ENCODE data around the gene OPRL1.
A peak's percentile ranks its signal among the peaks of the same experiment; 100 is the strongest.
"Not testable (repeated sequence)": the region's sequence is repeated elsewhere in the genome, so short reads cannot be mapped to it uniquely, and the experiment has no call there.

The OPRL1 gene

GRCh38 chr20:64106435-64106961 lies 26.6 kb downstream of the OPRL1 start:
- DNase-seq = no peak

- peak; percentile 8 for DNase-seq
These were observed 27.3 kb downstream of the OPRL1 start, which contains the start of gene NPBWR2 for GRCh38 chr20:64106981-64107735. TSS of gene NPBWR2 (minus strand) at chr20:64107565. CDS start at chr20:64106831, 734 bp downstream.

GRCh38 chr20:64107736-64108457 lies 28.0 kb downstream of the OPRL1 start:
- DNase-seq = no peak

DNA sequence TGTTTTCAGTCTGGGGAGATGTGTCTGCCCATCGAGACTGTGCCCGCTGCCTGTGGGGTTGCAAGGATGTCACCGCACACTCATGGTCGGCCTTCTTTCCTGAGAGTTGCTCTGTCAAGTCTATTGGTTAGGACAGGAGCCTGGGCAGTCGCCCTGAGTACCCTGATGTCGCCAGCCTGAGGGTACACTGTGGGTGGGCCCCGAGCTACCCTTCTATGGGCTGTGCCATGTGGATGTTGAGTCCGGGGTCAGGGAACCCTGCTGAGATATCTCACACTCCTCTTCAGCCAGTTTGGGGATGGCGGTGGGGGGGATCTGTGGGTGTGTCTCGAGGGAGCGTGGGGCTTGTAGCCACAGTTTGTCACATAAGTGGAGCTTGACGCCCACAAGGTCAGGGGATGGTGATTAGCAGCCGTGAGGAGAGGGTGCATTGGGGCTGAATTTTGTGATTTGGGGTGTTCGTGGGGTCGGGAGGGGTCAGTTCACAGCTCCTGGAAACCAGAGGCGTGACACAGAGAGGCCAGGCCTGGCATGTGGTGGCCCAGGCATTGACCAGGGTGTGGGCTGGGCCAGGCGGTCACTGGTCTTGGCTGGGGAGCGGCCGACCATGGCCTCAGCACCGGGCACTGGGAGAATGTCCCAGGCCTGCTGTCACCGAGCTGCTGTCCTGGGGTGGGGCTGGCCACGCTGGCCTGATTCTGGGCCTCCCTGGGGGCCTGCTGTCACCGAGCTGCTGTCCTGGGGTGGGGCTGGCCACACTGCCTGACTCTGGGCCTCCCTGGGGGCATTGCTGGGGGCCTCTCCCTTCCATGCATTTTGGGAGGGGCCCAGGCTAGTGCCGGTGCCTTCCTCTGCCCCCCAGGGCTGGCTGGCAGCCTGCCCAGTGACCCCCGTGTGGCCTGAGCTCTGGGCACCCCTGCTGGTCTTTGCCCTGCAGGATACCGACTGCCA lies 29.1 kb downstream of the OPRL1 start:
- peak; percentile 1 for DNase-seq

GRCh38 chr20:64109831-64110391 lies 30.0 kb downstream of the OPRL1 start:
- no peak for DNase-seq

GRCh38 chr20:64110411-64111068 lies 30.7 kb downstream of the OPRL1 start:
- no peak for DNase-seq

DNA sequence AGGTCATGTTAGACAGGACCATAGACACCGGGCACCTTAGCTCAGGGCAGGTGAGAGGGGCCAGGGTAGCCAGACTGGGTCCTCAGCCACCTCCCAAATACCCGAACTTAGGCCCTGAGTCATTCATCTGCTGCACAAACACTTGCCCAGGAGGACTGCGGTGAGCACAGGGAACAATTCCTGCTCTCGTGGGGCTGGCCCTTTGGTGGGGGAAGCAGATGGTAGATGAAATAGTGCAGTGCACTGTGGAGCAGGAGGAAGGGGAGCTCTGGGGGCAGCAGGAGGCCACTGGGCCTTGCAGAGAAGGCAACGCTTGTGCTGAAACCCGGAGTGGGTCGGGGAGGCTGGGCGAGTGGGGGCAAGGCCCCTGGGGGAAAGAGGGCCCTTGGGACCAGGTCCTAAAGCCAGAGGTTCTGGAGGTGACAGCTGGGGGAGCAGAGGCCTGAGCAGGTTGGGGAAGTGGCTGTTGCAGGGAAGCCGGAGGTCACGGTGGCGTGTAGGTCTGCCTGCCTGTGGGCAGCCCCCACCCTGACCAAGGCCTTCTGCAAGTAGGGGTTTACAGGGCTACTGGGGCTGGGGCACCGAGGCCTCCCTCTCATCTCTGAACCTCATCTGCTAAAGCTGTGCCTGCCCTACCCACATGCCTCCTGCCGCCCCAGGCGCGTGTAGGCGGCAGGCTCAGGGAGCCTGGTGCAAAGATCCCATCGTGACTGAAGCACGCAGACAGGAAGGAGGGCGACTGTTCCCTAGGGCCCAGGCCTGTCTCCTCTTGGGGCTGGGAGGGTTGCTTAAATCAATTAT lies 32.2 kb downstream of the OPRL1 start:
- no peak for DNase-seq

- no peak for DNase-seq
These were observed 33.0 kb downstream of the OPRL1 start for GRCh38 chr20:64112691-64113443.

GRCh38 chr20:64113444-64113775 lies 33.5 kb downstream of the OPRL1 start:
- no peak for DNase-seq

GRCh38 chr20:64113796-64114355 lies 34.0 kb downstream of the OPRL1 start:
- DNase-seq = no peak

GRCh38 chr20:64114356-64114971 lies 34.6 kb downstream of the OPRL1 start:
- DNase-seq = no peak

DNA sequence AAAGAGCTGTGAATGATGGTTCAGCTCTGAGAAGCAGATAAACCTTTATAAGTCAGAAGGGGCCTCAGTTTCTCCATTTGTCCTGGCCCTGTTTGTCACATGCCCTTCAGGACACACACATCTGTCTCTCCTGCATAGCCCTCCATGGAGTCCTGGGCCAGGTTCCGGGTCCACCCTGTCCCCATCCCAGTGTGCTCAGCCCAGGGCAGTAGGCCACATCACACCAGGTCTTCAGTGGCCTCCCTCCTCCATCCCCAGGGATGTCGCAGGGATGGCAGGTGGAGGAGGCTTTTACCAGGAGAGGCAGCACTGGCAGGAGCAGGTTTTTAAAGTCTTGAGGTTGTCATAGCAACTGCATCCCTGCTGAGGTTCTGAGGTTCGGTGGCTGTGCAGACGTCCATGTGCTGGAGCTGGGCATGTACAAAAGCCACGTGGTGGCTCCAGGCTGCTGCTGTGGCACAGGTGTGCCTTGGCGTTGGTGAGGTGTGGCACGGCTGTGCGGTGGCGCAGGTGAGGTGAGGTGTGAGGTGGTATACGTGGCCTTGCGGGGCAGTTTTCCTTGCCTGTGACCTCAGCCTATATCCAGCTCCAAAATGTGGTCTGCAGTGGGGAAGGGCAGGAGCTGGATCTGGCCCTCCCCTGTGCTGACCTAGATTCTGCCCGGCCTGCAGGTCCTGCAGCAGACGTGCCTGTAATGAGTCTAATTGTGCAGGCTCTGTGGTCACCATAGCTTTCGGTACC lies 35.5 kb downstream of the OPRL1 start:
- DNase-seq = no peak

GRCh38 chr20:64116016-64116415 lies 36.1 kb downstream of the OPRL1 start:
- no peak for DNase-seq

GRCh38 chr20:64116541-64117431 lies 36.9 kb downstream of the OPRL1 start:
- DNase-seq = no peak

DNA sequence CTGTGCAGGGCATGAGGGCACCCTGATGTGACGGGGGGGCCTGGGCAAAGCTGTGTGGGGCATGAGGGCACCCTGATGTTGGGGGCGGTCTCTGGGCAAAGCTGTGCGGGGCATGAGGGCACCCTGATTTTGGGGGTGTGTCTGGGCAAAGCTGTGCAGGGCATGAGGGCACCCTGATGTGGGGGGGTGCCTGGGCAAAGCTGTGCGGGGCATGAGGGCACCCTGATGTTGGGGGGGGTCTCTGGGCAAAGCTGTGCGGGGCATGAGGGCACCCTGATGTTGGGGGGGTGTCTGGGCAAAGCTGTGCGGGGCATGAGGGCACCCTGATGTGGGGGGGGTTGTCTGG lies 37.5 kb downstream of the OPRL1 start:
- DNase-seq = not testable (repeated sequence)

- DNase-seq = no peak
These were observed 39.4 kb downstream of the OPRL1 start for GRCh38 chr20:64119301-64119680.

DNA sequence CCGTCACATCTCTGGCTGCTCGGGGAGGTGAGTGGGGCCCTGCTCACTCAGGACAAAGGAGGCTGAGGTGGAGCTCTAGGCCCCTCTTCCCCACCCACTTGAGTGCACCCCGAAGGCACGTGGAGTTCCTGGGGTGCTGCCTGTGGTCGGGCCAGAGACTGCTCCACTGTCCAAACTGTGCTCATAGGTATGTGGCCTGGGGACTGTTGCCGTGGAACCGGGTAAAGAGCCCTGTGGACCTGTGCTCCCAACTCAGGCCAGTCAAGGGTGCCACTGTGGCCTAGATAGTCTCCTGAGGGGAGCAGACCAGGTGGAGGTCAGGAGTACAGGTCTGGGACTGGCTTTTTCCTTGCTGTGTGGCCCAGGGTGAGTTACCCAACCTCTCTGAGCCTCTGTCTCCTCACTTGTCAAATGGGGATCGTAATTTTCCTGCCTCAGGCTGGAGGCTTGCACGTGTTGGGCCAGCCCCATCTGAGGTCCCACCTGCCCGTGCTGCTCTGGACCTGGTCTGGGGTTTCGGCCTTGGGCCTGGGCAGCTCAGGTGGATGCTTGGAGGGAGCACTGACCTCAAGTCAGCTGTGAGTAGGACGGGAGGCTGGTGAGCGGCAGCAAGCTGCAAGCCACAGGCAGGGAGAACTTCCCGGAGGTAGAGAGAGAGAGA lies 39.9 kb downstream of the OPRL1 start:
- no peak for DNase-seq

Data from stimulated activated CD4-positive, alpha-beta T cell treated with anti-CD3 and anti-CD28 coated beads, Interleukin-4, amount 100 ng/mL, for 24 hours (primary cell).